Activated CD4-positive, CD25-positive, alpha-beta regulatory T cell treated with anti-CD3 and anti-CD28 coated beads, Interleukin-2, amount 50 U/mL, for 16 hours (primary cell): ENCODE data around the gene ALDH1A2.

Source experiments
- DNase-seq: peaks from one replicate; pipeline ENCODE4 v3.0.0-alpha.2; 2020; ENCODE audit warnings: low read depth, low spot score

Gene ALDH1A2

DNA sequence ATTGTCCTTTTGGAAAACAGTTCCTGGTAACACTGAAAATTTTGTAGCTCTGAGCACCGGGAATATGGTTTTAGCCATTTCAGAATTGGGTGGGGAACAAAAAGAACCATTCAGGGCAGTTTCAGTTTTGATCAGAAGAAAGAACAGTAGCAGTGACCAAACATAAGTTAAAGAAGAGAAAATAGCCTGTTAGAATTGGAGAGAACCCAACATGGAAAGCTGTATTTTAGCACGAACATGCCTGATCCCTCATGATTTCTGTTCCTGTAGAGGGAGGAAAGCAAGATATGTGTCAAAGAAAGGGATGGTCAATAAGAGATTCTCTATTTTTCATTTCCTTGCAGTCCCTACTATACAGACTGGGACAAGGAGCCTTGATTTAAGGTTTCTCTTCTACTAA lies 119.9 kb downstream of the ALDH1A2 start:
- no peak for DNase-seq

DNA sequence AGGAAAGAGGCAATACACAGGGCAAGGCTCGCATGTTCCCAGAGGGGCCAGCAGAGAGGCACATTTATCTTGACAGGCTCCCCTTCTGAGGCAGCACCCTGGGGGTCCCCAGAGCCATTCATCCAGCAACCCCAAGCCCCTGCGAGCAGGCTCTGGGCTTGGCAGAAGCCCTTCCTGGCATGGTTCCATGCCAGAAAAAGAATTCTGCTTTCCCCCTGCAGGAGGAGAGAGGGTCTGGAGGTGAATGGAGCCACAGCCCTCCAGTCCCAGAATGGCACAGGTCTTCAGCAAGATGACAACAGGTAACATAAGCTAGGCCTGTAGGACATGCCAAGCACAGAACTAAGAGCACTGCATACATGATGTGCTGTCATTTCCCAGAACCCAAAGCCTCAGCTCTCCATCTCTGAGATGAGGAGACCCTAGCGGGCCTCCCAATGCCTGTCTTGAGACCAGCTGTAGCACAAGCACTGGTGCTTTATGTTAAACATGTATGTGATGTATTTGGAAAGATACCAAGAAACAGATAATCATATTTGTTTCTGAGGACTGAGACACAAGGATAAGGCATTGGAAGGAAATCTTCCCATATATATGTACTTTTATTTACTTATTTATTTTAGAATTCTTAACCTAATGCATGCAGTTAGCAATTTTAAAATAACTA lies 121.6 kb downstream of the ALDH1A2 start:
- no peak for DNase-seq

GRCh38 chr15:57943171-57943570 lies 122.3 kb downstream of the ALDH1A2 start:
- DNase-seq: no peak

- DNase-seq: no peak
Observed at GRCh38 chr15:57941816-57942215, 123.7 kb downstream of the ALDH1A2 start.

DNA sequence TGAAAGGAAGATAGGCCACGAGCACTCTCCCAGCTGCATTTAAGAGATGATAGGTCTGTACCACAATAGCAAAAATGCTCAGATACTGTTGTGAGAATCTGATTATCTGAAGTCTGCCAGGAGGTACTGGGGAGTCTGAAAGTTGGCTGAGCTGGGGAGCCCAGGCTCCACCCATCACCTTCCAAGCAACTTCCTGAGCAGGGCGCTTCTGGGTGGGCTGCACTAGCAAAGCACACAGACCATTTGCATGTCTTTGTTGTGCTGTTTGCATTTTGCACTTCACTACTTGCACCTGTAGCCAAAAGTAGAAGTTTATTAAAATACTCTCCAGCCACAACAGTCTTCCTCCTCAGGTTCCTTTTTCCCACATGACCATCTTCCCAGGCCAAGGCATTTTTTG lies 133.2 kb downstream of the ALDH1A2 start:
- DNase-seq: no peak

- no peak for DNase-seq
Observed at GRCh38 chr15:57931570-57931969, 133.9 kb downstream of the ALDH1A2 start.

GRCh38 chr15:57927091-57927631 lies 138.3 kb downstream of the ALDH1A2 start:
- DNase-seq: no peak

- no peak for DNase-seq
Observed at GRCh38 chr15:57925650-57926049, 139.9 kb downstream of the ALDH1A2 start.

DNA sequence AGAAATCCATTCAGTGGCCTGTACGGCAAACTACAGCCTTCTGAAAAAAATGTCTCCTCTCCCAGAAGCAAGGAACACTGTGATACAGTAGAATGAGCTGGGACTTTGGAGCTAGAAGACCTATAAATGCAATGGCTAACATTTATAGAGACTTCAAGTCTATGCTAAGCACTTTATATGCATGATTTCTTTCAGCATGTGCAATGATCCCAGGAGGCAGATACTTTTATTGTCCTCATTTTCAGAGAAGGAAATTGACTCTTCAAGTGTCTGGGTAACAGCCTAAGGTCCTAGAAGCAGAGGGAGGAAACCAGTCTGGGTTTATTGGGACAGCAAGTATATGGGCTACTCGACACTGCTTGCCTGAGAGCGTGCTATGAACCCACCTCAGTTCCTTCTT lies 140.9 kb downstream of the ALDH1A2 start:
- DNase-seq: no peak

- DNase-seq: no peak
Observed at GRCh38 chr15:57923750-57924149, 141.8 kb downstream of the ALDH1A2 start.

DNA sequence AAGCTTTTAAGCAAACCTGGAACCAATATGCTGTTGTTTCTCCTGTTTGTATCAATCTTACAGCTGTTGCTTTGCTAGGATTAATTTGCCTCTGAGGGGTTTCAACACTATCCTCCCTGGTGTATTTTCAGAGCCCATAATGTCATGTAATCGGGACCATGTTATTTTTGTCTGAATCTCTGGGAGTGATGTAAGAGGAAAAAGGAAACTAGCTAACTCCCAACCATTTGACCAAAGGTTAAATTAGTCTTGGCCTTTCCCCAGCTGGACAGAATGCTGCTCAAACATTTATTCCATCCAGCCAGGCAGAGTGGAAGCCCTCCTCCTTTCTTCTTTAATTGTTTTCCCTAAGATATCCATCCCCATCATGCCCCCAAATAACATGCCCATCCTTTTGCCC lies 142.2 kb downstream of the ALDH1A2 start:
- no peak for DNase-seq

DNA sequence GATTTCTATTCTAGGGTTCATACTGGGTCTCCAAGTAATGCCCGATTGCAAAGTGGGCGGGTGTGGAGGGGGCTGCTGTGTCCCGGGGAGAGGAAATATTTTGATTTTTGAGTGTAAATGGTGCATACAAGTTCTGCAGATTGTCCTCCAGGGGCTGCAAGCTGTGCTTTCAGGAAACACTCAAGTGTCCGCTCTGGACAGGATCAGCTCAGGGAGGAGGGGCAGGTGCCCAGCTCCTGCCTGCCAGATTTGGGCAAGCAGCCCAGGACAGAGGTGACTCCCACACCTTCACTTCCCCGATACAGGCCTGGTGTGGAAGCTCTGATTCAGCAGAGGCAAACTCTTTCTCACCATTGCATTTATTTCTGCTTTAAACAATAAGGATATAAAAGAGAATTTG lies 142.7 kb downstream of the ALDH1A2 start:
- no peak for DNase-seq

DNA sequence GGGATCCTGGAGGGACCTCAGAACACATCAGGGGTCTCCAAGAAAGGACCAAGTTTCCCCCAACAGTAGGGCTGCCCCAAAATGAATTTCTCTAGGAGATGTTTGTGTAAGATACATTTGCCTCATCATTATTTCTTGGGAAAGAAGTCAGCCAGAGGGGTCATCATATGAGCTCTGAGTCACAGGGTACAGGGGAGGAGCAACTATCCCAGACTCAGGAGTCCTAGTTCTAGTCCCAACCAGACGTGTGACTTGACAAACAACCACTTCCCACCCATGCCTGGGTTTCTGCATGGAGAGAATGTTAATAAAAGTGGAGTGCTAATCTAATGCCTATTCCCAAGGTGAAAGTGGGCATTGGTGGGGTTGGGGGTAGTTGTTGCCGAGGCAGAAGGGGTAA lies 144.1 kb downstream of the ALDH1A2 start:
- no peak for DNase-seq

GRCh38 chr15:57920911-57921310 lies 144.6 kb downstream of the ALDH1A2 start:
- no peak for DNase-seq

GRCh38 chr15:57919754-57920153 lies 145.8 kb downstream of the ALDH1A2 start:
- no peak for DNase-seq

GRCh38 chr15:57917998-57918397 lies 147.5 kb downstream of the ALDH1A2 start:
- DNase-seq: no peak

- no peak for DNase-seq
Observed at GRCh38 chr15:57916695-57917094, 148.8 kb downstream of the ALDH1A2 start.

DNA sequence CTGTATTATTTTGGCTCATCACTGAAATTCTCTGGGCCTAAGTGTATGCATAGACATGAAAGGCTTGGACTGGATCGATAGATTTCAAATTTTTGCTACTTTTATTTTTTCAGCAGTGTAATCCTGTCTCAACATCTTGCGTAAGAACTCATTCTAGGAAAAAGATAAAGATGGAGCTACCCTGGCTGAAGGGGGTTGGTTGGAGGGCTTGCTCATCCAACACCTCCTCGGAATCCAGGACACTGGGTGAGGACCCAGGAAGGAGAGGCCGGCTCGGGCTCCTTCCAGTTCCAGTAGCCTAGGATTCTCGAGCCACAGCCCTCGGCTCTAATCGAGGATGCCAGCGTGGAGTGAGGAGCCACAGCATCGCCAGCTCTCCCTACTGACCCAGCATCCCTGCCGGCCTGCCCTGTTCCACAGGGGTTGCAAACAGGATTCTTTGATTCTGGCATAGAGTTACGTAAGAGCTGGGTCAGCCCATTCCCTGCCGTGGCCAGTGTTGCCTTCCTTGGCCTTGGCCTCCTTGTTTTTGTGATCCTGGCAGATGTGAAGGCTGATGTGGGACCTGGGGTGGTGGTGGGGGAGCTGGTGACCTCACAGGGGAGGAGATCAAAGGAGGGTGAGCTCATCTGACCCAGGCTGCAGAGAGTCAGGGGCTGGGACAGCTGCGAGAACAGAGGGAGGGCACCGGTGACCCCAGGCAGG lies 149.5 kb downstream of the ALDH1A2 start:
- no peak for DNase-seq

DNA sequence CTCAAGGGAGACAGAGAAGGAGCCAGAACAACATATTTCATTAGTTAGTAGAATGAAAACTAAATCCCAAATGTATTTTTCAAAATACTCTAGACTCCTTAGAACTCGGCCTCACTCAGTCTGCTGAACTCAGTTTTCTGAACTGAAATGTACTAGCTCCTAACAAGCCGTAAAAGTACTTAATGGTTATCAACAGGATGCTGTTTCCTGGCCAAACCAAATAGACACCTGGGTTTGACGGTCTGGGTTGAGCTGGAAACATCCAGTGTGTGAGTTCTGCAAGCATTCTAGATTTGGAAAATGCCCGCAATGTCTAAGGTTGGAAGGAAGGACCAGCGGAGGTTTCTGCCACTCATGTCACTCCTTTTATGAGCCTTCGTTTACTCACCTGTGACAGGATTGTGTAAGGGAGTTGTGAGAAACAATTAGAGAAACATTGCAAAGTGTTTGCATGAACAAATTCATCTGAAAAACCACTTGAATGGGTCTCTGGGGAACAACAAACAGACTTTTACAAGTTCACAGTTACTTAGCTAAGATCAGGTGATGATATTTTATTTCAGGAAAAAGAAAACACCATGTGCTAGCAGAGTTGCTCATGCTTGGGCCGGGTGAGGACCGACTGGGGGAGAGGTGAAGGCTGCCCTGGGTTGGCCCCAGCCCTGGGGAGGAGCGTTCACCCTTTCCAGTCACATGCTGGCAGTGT lies 151.0 kb downstream of the ALDH1A2 start:
- DNase-seq: no peak

- DNase-seq: no peak
Observed at GRCh38 chr15:57911247-57911646, 154.3 kb downstream of the ALDH1A2 start.

GRCh38 chr15:57910672-57911071 lies 154.8 kb downstream of the ALDH1A2 start:
- no peak for DNase-seq

- DNase-seq: no peak
Observed at GRCh38 chr15:57909388-57909787, 156.1 kb downstream of the ALDH1A2 start.

DNA sequence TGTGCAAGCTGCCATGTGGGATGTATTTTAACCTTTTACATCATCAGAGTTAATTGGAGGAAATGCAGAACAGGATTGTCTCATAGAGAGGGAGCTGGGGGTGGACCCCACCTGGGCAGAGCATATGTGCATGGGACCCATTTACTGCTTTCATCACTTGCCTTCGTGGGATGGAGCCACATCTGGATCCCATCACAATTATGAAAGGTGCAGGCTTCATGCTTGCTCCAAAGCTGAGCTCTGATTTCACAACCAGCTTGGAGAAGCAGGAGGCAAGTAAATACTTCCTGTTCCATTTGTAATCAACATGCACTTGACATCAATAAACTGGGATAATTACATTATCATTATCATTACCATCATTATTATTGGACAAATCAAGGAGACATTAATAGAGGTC lies 161.9 kb downstream of the ALDH1A2 start:
- no peak for DNase-seq
